Loucy (cell line): ENCODE measurements around the gene ERVK3-1.

Experiments
- EZH2phosphoT487 ChIP-seq: fragments of 200-600 bp; IDR thresholded peaks from 2 replicates; pipeline ENCODE4 v1.6.1; 2018; ENCODE audit warnings: antibody characterized with exemption, mild to moderate bottlenecking, moderate library complexity, borderline replicate concordance
- TF ChIP-seq, protein P1 (sequence below): fragments of 200-600 bp; sonication (generic); conservative IDR thresholded peaks from 2 replicates; pipeline ENCODE4 v1.5.1; 2014; ENCODE audit warnings: mild to moderate bottlenecking, antibody characterized with exemption, low read length

DNA sequence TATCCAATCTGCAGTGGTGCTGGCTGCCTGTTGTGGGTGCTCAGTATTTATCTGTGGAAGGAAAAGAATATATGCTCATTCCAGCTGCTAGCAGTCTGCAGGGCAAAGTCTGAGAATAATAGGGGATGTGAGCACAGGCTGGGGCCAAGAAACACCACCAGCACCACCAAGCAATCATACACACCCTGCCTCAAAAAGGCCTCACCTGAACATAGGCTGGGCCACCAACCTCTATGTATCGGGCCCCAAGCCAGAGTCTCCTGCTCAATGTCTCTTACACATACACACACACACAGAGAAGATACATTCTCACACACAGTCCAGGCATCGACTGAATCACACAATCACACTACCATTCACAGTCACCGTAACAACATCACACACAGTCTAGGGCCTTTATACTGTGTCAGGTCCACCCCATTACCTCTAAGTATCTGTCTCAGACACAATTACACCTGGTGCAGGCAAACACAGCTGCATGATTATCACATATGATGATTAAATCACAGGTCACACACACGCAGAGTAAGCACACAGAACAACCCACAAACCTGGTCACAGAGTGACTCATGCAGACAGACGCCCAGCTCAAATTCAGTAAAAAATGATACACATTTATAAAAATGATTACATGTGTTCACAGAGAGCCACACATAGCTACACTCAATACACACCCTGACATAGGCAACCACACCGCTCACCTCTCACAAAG, 20.3 kb downstream of the ERVK3-1 start:
- TF ChIP-seq, protein P1, sequence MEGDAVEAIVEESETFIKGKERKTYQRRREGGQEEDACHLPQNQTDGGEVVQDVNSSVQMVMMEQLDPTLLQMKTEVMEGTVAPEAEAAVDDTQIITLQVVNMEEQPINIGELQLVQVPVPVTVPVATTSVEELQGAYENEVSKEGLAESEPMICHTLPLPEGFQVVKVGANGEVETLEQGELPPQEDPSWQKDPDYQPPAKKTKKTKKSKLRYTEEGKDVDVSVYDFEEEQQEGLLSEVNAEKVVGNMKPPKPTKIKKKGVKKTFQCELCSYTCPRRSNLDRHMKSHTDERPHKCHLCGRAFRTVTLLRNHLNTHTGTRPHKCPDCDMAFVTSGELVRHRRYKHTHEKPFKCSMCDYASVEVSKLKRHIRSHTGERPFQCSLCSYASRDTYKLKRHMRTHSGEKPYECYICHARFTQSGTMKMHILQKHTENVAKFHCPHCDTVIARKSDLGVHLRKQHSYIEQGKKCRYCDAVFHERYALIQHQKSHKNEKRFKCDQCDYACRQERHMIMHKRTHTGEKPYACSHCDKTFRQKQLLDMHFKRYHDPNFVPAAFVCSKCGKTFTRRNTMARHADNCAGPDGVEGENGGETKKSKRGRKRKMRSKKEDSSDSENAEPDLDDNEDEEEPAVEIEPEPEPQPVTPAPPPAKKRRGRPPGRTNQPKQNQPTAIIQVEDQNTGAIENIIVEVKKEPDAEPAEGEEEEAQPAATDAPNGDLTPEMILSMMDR = no peak
- TF ChIP-seq EZH2phosphoT487 = no peak
